IMR-90 (cell line): ENCODE measurements around the gene CLDN24.

Source experiments
- FOS ChIP-seq: fragments of 150-350 bp; IDR thresholded peaks from 2 replicates; pipeline ENCODE4 v1.6.1; 2016; ENCODE audit warnings: low read depth, low read length
- MAFK ChIP-seq: IDR thresholded peaks from 2 replicates; pipeline ENCODE4 v1.6.1; 2012; ENCODE audit warnings: low read depth, low read length, improper control_type of control experiment
- MAZ ChIP-seq: IDR thresholded peaks from 2 replicates; pipeline ENCODE4 v1.6.1; 2012; ENCODE audit warnings: low read depth, mild to moderate bottlenecking, low read length, improper control_type of control experiment, moderate library complexity, borderline replicate concordance
- MXI1 ChIP-seq: IDR thresholded peaks from 2 replicates; pipeline ENCODE4 v1.6.1; 2012; ENCODE audit warnings: low read depth, mild to moderate bottlenecking, low read length, moderate library complexity, borderline replicate concordance
- NFE2L2 ChIP-seq: fragments of 150-350 bp; IDR thresholded peaks from 2 replicates; pipeline ENCODE4 v1.6.1; 2016; ENCODE audit warnings: low read depth, mild to moderate bottlenecking, low read length
- POLR2A ChIP-seq: IDR thresholded peaks from 2 replicates; pipeline ENCODE4 v1.6.1; 2012; ENCODE audit warnings: mild to moderate bottlenecking, low read depth, low read length
- RCOR1 ChIP-seq: IDR thresholded peaks from 2 replicates; pipeline ENCODE4 v1.6.1; 2012; ENCODE audit warnings: mild to moderate bottlenecking, low read length, improper control_type of control experiment; ENCODE audit not compliant: insufficient replicate concordance
- RFX5 ChIP-seq: IDR thresholded peaks from 2 replicates; pipeline ENCODE4 v1.8.0; 2012; ENCODE audit warnings: low read depth, mild to moderate bottlenecking, low read length, moderate library complexity
- SMC3 ChIP-seq: fragments of 150-350 bp; IDR thresholded peaks from 2 replicates; pipeline ENCODE4 v1.6.1; 2016; ENCODE audit warnings: low read depth, mild to moderate bottlenecking, antibody characterized with exemption, low read length, moderate library complexity
- TF ChIP-seq, protein P1 (sequence below): conservative IDR thresholded peaks from 2 replicates; pipeline ENCODE4 v1.5.1; 2012; ENCODE audit warnings: mild to moderate bottlenecking, low read depth, low read length, improper control_type of control experiment

DNA sequence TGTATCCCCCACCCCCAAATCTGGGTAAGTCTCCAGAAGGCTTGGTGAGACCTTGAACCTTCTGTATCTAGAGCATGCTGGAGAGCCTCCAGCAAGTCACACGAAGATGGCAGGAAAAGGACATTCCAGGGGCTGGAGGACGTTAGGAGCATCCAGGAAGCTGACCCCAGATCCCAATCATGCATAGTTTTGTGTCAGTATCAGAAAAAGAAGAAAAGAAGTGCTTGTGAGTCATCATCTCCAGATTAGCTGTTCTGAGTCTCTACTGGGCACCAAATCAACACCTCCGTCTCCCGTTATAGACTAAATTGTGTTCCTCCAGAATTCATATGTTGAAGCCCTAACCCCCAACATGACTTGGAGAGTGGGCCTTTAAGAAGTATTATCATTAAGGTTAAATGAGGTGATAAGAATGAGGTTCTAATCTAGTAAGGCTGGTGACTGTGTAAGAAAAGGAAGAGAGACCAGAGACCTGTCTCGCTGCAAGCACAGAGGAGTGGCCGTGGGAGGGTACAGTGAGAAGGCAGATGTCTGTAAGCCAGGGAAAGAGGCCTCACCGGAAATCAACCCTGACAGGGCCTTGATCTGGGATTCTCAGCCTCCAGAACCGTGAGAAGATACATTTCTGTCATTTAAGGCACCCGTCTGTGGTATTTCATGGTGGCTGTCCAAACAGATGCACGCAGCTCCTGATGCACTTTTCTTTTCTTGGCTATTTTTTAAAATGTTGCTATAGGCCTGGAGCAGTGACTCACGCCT, 38.1 kb upstream of the CLDN24 start:
- TF ChIP-seq, protein P1, sequence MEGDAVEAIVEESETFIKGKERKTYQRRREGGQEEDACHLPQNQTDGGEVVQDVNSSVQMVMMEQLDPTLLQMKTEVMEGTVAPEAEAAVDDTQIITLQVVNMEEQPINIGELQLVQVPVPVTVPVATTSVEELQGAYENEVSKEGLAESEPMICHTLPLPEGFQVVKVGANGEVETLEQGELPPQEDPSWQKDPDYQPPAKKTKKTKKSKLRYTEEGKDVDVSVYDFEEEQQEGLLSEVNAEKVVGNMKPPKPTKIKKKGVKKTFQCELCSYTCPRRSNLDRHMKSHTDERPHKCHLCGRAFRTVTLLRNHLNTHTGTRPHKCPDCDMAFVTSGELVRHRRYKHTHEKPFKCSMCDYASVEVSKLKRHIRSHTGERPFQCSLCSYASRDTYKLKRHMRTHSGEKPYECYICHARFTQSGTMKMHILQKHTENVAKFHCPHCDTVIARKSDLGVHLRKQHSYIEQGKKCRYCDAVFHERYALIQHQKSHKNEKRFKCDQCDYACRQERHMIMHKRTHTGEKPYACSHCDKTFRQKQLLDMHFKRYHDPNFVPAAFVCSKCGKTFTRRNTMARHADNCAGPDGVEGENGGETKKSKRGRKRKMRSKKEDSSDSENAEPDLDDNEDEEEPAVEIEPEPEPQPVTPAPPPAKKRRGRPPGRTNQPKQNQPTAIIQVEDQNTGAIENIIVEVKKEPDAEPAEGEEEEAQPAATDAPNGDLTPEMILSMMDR = no peak
- TF ChIP-seq POLR2A (no peak), RFX5 (no peak), MAFK (no peak), SMC3 (no peak), NFE2L2 (no peak), MXI1 (no peak), RCOR1 (no peak), FOS (no peak), MAZ (no peak)
